Activated naive CD8-positive, alpha-beta T cell treated with anti-CD3 and anti-CD28 coated beads, Interleukin-2, amount 50 U/mL, for 24 hours (primary cell): Measurements from ENCODE around the gene CELF2.
A peak's percentile ranks its signal among the peaks of the same experiment; 100 is the strongest.

Experiments used
- ATAC-seq: fragments of 150-1000 bp; cut with Tn5 transposase; one replicate; pipeline ENCODE4 v1.10.0; 2021
- DNase-seq: peaks from one replicate; pipeline ENCODE4 v3.0.0; 2021
- H3K27ac Mint-ChIP-seq: one replicate; pipeline ENCODE4 v1.8.0; 2021; ENCODE audit warnings: mild to moderate bottlenecking, mixed read lengths
- H3K27me3 Mint-ChIP-seq: one replicate; pipeline ENCODE4 v1.8.0; 2021; ENCODE audit warnings: mixed read lengths
- H3K36me3 Mint-ChIP-seq: one replicate; pipeline ENCODE4 v1.8.0; 2021; ENCODE audit warnings: low read depth, mixed read lengths
- H3K4me1 Mint-ChIP-seq: one replicate; pipeline ENCODE4 v1.8.0; 2021; ENCODE audit warnings: mixed read lengths
- H3K4me3 Mint-ChIP-seq: one replicate; pipeline ENCODE4 v1.8.0; 2021; ENCODE audit warnings: mild to moderate bottlenecking, moderate library complexity, mixed read lengths
- H3K9me3 Mint-ChIP-seq: one replicate; pipeline ENCODE4 v1.8.0; 2021; ENCODE audit warnings: mixed read lengths

Gene CELF2

GRCh38 chr10:11223507-11224140, 206.0 kb downstream of the CELF2 start:
- H3K4me3 Mint-ChIP-seq, result no peak overlapping the region
- H3K36me3 Mint-ChIP-seq, result peaks cover 80% of the 10 kb centered on the region
- DNase-seq (no peak), ATAC-seq (no peak)
- peak overlapping the region; percentile 91 for H3K27ac Mint-ChIP-seq
- peaks cover 97% of the 10 kb centered on the region for H3K4me1 Mint-ChIP-seq
- H3K27me3 Mint-ChIP-seq, result no peaks in the 10 kb centered on the region
- peaks cover 4% of the 10 kb centered on the region for H3K9me3 Mint-ChIP-seq

- H3K4me1 Mint-ChIP-seq, result peaks cover 97% of the 10 kb centered on the region
- no peak for DNase-seq
- peaks cover 84% of the 10 kb centered on the region for H3K36me3 Mint-ChIP-seq
- peak overlapping the region; percentile 91 for H3K27ac Mint-ChIP-seq
- H3K9me3 Mint-ChIP-seq, result peaks cover 4% of the 10 kb centered on the region
- ATAC-seq, result no peak
- no peak overlapping the region for H3K4me3 Mint-ChIP-seq
- H3K27me3 Mint-ChIP-seq, result no peaks in the 10 kb centered on the region
Observed at GRCh38 chr10:11224321-11224720, 206.6 kb downstream of the CELF2 start.

GRCh38 chr10:11224792-11225416, 207.2 kb downstream of the CELF2 start:
- Mint-ChIP-seq H3K27me3 (no peaks in the 10 kb centered on the region), H3K4me3 (peak overlapping the region; percentile 22), H3K36me3 (peaks cover 81% of the 10 kb centered on the region), H3K4me1 (peaks cover 98% of the 10 kb centered on the region), H3K27ac (peak overlapping the region; percentile 91), H3K9me3 (peaks cover 4% of the 10 kb centered on the region)
- no peak for DNase-seq
- no peak for ATAC-seq

GRCh38 chr10:11225935-11226334, 208.3 kb downstream of the CELF2 start:
- DNase-seq, result peak; percentile 70
- Mint-ChIP-seq H3K9me3 (no peaks in the 10 kb centered on the region), H3K4me1 (peaks cover 98% of the 10 kb centered on the region), H3K27ac (peak overlapping the region; percentile 91), H3K27me3 (no peaks in the 10 kb centered on the region), H3K4me3 (peak overlapping the region; percentile 54), H3K36me3 (peaks cover 81% of the 10 kb centered on the region)
- peak; percentile 89 for ATAC-seq

GRCh38 chr10:11227103-11227502, 209.4 kb downstream of the CELF2 start:
- Mint-ChIP-seq H3K4me3 (peak overlapping the region; percentile 54), H3K36me3 (peaks cover 76% of the 10 kb centered on the region), H3K27ac (peak overlapping the region; percentile 91), H3K4me1 (peaks cover 98% of the 10 kb centered on the region), H3K9me3 (no peaks in the 10 kb centered on the region), H3K27me3 (no peaks in the 10 kb centered on the region)
- no peak for ATAC-seq
- no peak for DNase-seq

GRCh38 chr10:11229893-11230292, 212.2 kb downstream of the CELF2 start:
- Mint-ChIP-seq H3K36me3 (peaks cover 82% of the 10 kb centered on the region), H3K27me3 (no peaks in the 10 kb centered on the region)

DNA sequence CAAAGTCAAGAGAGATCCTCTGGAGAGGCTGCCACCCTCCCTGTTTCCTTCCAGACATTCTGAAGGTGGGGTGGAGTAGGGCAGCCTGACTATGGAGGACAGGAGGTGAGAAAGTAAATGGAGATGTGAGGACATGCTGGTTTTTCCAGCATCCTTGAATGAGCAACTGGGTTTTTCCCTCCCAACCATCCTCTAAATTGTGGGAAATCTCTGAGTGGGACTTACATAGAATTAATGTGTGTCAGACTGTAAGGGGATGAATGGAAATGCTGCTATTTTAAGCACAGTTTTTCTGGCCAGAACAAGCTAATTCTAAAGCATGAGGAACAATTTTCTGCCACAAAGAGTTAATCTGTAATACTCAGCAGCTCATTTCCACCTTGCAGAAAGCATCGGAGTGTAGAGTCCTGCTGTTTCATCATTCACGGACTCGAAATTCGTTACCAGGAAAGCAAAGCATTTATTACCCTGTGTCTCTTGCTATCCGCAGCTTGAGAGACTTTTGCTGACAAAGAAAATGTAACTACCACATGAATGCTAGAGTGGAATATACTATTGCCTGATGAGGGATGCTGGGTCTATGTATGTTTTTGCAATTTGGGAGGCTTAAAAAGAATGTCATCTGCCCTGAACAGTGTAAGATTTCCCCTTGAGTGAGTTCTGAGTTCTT, 213.0 kb downstream of the CELF2 start:
- H3K4me3 Mint-ChIP-seq, result peak overlapping the region; percentile 15
- H3K36me3 Mint-ChIP-seq, result peaks cover 76% of the 10 kb centered on the region
- no peak for ATAC-seq
- peaks cover 100% of the 10 kb centered on the region for H3K4me1 Mint-ChIP-seq
- H3K9me3 Mint-ChIP-seq, result no peaks in the 10 kb centered on the region
- no peak for DNase-seq
- peak overlapping the region; percentile 99 for H3K27ac Mint-ChIP-seq
- H3K27me3 Mint-ChIP-seq, result no peaks in the 10 kb centered on the region

More at GRCh38 chr10:11229893-11230292, 212.2 kb downstream of the CELF2 start:
- peaks cover 100% of the 10 kb centered on the region for H3K4me1 Mint-ChIP-seq
- ATAC-seq, result no peak
- no peaks in the 10 kb centered on the region for H3K9me3 Mint-ChIP-seq
- no peak for DNase-seq
- peak overlapping the region; percentile 99 for H3K27ac Mint-ChIP-seq
- H3K4me3 Mint-ChIP-seq, result no peak overlapping the region

GRCh38 chr10:11231285-11231684, 213.6 kb downstream of the CELF2 start:
- H3K27ac Mint-ChIP-seq, result peak overlapping the region; percentile 99
- no peak for ATAC-seq
- H3K36me3 Mint-ChIP-seq, result peaks cover 71% of the 10 kb centered on the region
- H3K27me3 Mint-ChIP-seq, result no peaks in the 10 kb centered on the region
- H3K9me3 Mint-ChIP-seq, result no peaks in the 10 kb centered on the region
- no peak for DNase-seq
- no peak overlapping the region for H3K4me3 Mint-ChIP-seq
- peaks cover 100% of the 10 kb centered on the region for H3K4me1 Mint-ChIP-seq

GRCh38 chr10:11232222-11232961, 214.7 kb downstream of the CELF2 start:
- ATAC-seq, result peak; percentile 44
- Mint-ChIP-seq H3K4me1 (peaks cover 100% of the 10 kb centered on the region), H3K9me3 (no peaks in the 10 kb centered on the region), H3K36me3 (peaks cover 71% of the 10 kb centered on the region), H3K27ac (peak overlapping the region; percentile 99), H3K27me3 (no peaks in the 10 kb centered on the region), H3K4me3 (peak overlapping the region; percentile 32)
- DNase-seq, result no peak

DNA sequence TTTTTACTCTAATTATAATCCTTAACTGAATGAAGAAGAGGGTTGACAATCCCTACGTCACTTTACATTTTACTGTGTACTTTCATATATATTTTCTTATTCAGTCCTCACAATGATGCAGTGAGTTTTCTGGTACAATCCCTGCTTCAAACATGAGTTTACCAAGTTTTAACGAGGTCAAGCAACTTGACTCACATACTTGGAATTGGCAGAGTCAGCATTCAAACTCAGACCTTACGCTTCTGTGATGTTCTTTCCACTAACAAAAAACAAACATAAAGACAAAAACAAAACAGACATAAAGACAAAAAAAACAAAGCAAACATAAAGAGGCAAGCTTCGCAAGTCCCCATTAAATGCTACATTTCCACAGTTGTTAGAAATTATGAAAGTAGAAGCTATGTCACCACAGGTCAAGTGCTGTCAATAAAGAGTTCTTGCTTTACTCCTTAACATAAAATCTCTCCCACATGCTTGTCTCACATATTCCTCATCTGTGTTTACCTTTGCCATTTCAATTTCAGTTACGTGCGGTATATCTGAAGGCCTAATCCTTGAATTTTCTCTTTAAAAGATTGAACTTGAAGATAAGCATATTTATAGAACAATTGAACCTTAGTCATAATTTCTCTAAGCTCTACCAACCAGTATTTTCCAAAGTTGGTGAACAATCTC, 217.3 kb downstream of the CELF2 start:
- H3K27me3 Mint-ChIP-seq, result no peaks in the 10 kb centered on the region
- peak overlapping the region; percentile 73 for H3K4me3 Mint-ChIP-seq
- H3K4me1 Mint-ChIP-seq, result peaks cover 85% of the 10 kb centered on the region
- peaks cover 67% of the 10 kb centered on the region for H3K36me3 Mint-ChIP-seq
- H3K27ac Mint-ChIP-seq, result peak overlapping the region; percentile 99
- ATAC-seq (peak; percentile 37), DNase-seq (no peak)
- H3K9me3 Mint-ChIP-seq, result no peaks in the 10 kb centered on the region

DNA sequence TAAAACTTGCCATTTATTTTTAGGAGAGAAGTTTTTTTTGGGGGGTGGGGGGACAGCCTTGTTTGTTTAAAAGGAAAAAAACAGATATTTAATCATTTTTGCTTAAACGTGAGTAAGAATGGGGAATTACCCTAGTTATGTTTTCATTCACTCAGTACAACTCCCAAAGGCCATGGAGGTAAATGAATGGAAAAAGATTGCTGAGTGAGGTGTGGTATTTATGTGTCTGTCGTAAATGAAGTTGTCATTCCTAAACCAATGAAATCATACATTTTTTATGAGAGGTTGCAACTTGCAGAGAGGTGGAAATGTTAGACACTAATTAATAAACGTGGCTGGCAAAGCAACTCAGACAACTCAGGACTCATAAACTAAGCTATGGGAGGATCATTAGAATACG, 218.1 kb downstream of the CELF2 start:
- peak; percentile 27 for ATAC-seq
- no peak for DNase-seq
- Mint-ChIP-seq H3K9me3 (no peaks in the 10 kb centered on the region), H3K27me3 (no peaks in the 10 kb centered on the region), H3K4me3 (peak overlapping the region; percentile 73), H3K36me3 (peaks cover 69% of the 10 kb centered on the region), H3K4me1 (peaks cover 77% of the 10 kb centered on the region), H3K27ac (peak overlapping the region; percentile 99)

DNA sequence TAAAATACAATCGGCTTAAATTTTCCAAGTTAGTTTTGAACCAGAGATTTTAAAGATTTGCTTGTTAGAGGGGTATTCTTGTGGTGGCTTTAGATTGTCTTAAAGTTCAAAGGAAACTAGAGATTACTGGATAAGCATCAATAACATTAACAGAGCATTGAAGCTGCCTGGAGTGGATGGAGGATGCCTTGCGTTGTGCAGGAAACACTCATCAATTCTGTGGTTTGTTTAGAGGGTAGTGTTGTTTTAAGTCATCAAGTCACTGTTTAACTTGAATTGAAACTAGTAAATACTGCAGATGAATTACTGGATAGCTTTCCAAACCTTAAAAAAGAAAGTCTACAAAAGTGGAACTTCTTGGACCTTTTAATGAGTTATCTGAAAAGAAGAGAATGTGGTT, 218.6 kb downstream of the CELF2 start:
- ATAC-seq (peak; percentile 63), DNase-seq (no peak)
- peak overlapping the region; percentile 73 for H3K4me3 Mint-ChIP-seq
- peak overlapping the region; percentile 99 for H3K27ac Mint-ChIP-seq
- H3K27me3 Mint-ChIP-seq, result no peaks in the 10 kb centered on the region
- H3K4me1 Mint-ChIP-seq, result peaks cover 72% of the 10 kb centered on the region
- no peaks in the 10 kb centered on the region for H3K9me3 Mint-ChIP-seq
- peaks cover 65% of the 10 kb centered on the region for H3K36me3 Mint-ChIP-seq

- Mint-ChIP-seq H3K36me3 (peaks cover 64% of the 10 kb centered on the region), H3K9me3 (no peaks in the 10 kb centered on the region), H3K27me3 (no peaks in the 10 kb centered on the region), H3K4me1 (peaks cover 59% of the 10 kb centered on the region), H3K4me3 (peak overlapping the region; percentile 73), H3K27ac (peak overlapping the region; percentile 99)
- DNase-seq (peak; percentile 53), ATAC-seq (peak; percentile 38)
Observed at GRCh38 chr10:11237571-11237970, 219.9 kb downstream of the CELF2 start.

DNA sequence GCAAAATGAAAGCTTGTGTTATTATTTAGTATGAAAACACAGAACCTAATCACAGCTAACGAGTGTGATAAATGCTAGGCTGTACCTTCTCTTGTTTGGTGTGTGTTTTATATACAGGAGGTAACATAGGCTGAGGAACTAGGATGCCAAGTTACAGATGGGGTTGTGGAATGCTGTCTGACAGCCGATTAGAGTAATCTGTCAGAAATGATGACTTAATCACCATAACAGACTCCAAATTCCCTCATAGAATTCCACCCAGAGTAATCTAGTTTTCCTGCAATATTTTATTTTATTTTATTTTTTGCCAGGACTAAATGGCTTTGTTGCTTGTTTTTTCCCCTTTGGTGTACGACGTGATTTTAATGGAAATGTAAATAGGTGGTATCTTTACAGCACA, 221.2 kb downstream of the CELF2 start:
- Mint-ChIP-seq H3K36me3 (peaks cover 57% of the 10 kb centered on the region), H3K4me1 (peaks cover 46% of the 10 kb centered on the region), H3K27ac (no peak overlapping the region), H3K27me3 (no peaks in the 10 kb centered on the region), H3K9me3 (no peaks in the 10 kb centered on the region), H3K4me3 (no peak overlapping the region)
- ATAC-seq, result no peak
- DNase-seq, result no peak
